Gastrocnemius medialis (tissue), 4 donors: Measurements from ENCODE around the gene RAB19.
"Not testable (repeated sequence)": the region's sequence is repeated elsewhere in the genome, so short reads cannot be mapped to it uniquely, and the experiment has no call there.

Experiments used
- POLR2A ChIP-seq, 2 donors: fragments of 450-650 bp; IDR thresholded peaks; one replicate each; pipeline ENCODE4 v1.6.1; 2017; ENCODE audit warnings: antibody characterized with exemption in 2 of 2, mild to moderate bottlenecking in 2 of 2, moderate library complexity in 2 of 2
- TF ChIP-seq, protein P1 (sequence below), 5 experiments: fragments of 450-650 bp in 3 of 5; fragments of 200-600 bp in 2 of 5; sonication (generic) in 2 of 5; IDR thresholded peaks in 4 of 5; conservative IDR thresholded peaks in 1 of 5; 1 replicate in 4 of 5; 2 replicates in 1 of 5; pipeline ENCODE4 v1.5.1; 2016 to 2019; ENCODE audit warnings: antibody characterized with exemption in 5 of 5, mild to moderate bottlenecking in 3 of 5, moderate library complexity in 3 of 5

DNA sequence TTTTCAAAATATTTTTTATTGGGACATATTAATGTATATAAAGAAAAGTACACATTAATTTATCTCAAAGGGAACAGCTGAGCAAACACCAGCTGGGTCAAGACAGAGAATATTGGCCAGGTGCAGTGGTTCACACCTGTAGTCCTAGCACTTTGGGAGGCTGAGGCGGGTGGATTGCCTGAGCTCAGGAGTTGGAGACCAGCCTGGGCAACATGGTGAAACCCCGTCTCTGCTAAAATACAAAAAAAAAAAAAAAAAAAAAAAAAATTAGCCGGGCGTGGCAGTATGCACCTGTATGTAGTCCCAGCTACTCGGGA, 14.3 kb downstream of the RAB19 start:
- TF ChIP-seq, protein P1, sequence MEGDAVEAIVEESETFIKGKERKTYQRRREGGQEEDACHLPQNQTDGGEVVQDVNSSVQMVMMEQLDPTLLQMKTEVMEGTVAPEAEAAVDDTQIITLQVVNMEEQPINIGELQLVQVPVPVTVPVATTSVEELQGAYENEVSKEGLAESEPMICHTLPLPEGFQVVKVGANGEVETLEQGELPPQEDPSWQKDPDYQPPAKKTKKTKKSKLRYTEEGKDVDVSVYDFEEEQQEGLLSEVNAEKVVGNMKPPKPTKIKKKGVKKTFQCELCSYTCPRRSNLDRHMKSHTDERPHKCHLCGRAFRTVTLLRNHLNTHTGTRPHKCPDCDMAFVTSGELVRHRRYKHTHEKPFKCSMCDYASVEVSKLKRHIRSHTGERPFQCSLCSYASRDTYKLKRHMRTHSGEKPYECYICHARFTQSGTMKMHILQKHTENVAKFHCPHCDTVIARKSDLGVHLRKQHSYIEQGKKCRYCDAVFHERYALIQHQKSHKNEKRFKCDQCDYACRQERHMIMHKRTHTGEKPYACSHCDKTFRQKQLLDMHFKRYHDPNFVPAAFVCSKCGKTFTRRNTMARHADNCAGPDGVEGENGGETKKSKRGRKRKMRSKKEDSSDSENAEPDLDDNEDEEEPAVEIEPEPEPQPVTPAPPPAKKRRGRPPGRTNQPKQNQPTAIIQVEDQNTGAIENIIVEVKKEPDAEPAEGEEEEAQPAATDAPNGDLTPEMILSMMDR (IDR thresholded peaks at IDR 0.05 in 4 of 5, conservative IDR thresholded peaks at IDR 0.05 in 1 of 5) = not testable (repeated sequence)
- TF ChIP-seq POLR2A (IDR thresholded peaks at IDR 0.05) = not testable (repeated sequence)
